B cell (primary cell): ENCODE data around the gene MILR1. TPM values are rescaled to one million over a fixed set of nuclear protein-coding genes. Genes with fewer than 3 reads are reported as not detected.

Source experiments
- ATAC-seq: fragments of 200-7000 bp; cut with Tn5 transposase; one replicate; pipeline ENCODE4 v1.10.0; 2021; ENCODE audit warnings: low read depth, mild to moderate bottlenecking, moderate number of reproducible peaks, moderate library complexity
- CTCF ChIA-PET: fragments of 350-600 bp; sonication (Branson Sonifier 250); formaldehyde crosslinking; loops from one replicate; lab custom pipeline; 2021; ENCODE audit warnings: antibody characterized with exemption, inconsistent platforms; lab: Charles Lee
- POLR2A ChIA-PET: fragments of 350-600 bp; sonication (Branson Sonifier 250); formaldehyde crosslinking; loops from one replicate; lab custom pipeline; 2021; ENCODE audit warnings: antibody characterized with exemption; lab: Charles Lee
- DNase-seq: peaks from one replicate; pipeline ENCODE4 v3.0.0; 2013
- H2AFZ ChIP-seq: 2 replicates; pipeline ENCODE4 v1.6.1; 2012; ENCODE audit warnings: mild to moderate bottlenecking, low read depth, low read length; ENCODE audit not compliant: insufficient read depth, poor library complexity, severe bottlenecking
- H3K27ac ChIP-seq, 2 donors: 1 replicate in 1 of 2; 2 replicates in 1 of 2; pipeline ENCODE4 v1.5.1; 2012 to 2013; ENCODE audit warnings: low read length in 2 of 2, mild to moderate bottlenecking in 2 of 2, moderate library complexity in 1 of 2
- H3K27me3 ChIP-seq, 4 experiments: fragments of 200-600 bp in 1 of 4; sonication (generic) in 1 of 4; replicated peaks in 1 of 4; 1 replicate in 2 of 4; 2 replicates in 2 of 4; pipeline versions ENCODE4 v1.6.1 to v1.7.0; 2013 to 2016; ENCODE audit warnings: low read length in 3 of 4, mild to moderate bottlenecking in 2 of 4, mixed read lengths in 1 of 4, moderate library complexity in 1 of 4; ENCODE audit not compliant: insufficient read depth in 4 of 4, control insufficient read depth in 3 of 4; ENCODE audit errors: control extremely low read depth in 1 of 4
- H3K36me3 ChIP-seq, 2 experiments: replicated peaks in 1 of 2; 1 replicate in 1 of 2; 2 replicates in 1 of 2; pipeline versions ENCODE4 v1.6.1 to v1.7.1; 2013; ENCODE audit warnings: low read length in 1 of 2; ENCODE audit not compliant: insufficient read depth in 2 of 2, control insufficient read depth in 1 of 2; ENCODE audit errors: control extremely low read depth in 1 of 2, extremely low read depth in 1 of 2
- H3K4me1 ChIP-seq, 2 donors: fragments of 200-600 bp in 1 of 2; sonication (generic) in 1 of 2; 1 replicate in 1 of 2; 2 replicates in 1 of 2; pipeline versions ENCODE4 v1.5.1 to v1.6.1; 2013 to 2017; ENCODE audit warnings: low read length in 2 of 2; ENCODE audit not compliant: control insufficient read depth in 2 of 2, insufficient read depth in 2 of 2
- H3K4me2 ChIP-seq: replicated peaks from 2 replicates; pipeline ENCODE3; 2012; ENCODE audit warnings: mild to moderate bottlenecking, low read depth, low read length; ENCODE audit not compliant: poor library complexity, severe bottlenecking
- H3K4me3 ChIP-seq, 5 experiments: fragments of 200-600 bp in 1 of 5; sonication (generic) in 1 of 5; 1 replicate in 3 of 5; 2 replicates in 2 of 5; pipeline versions ENCODE4 v1.5.1 to v1.7.0; 2011 to 2016; ENCODE audit warnings: low read length in 4 of 5, mild to moderate bottlenecking in 4 of 5, low read depth in 2 of 5, control low read depth in 1 of 5, moderate library complexity in 1 of 5; ENCODE audit not compliant: insufficient read depth in 1 of 5; ENCODE audit errors: control extremely low read depth in 1 of 5, extremely low read depth in 1 of 5
- H3K79me2 ChIP-seq: fragments of 200-600 bp; sonication (generic); one replicate; pipeline ENCODE4 v1.6.0; 2016; ENCODE audit warnings: low read length; ENCODE audit not compliant: control insufficient read depth, insufficient read depth
- H3K9ac ChIP-seq: fragments of 200-600 bp; sonication (generic); 2 replicates; pipeline ENCODE4 v1.6.1; 2017; ENCODE audit warnings: mild to moderate bottlenecking, low read length, moderate library complexity
- H3K9me3 ChIP-seq, 3 donors: one replicate each; pipeline versions ENCODE4 v1.6.1 to v1.7.1; 2013; ENCODE audit warnings: low read length in 2 of 3; ENCODE audit not compliant: control insufficient read depth in 2 of 3, insufficient read depth in 1 of 3; ENCODE audit errors: control extremely low read depth in 1 of 3
- H4K20me1 ChIP-seq: 2 replicates; pipeline ENCODE4 v1.6.0; 2012; ENCODE audit warnings: mild to moderate bottlenecking, low read length; ENCODE audit not compliant: insufficient read depth, control insufficient read depth, poor library complexity, severe bottlenecking
- H3K27ac Mint-ChIP-seq: one replicate; pipeline ENCODE4 v1.8.0; 2021; ENCODE audit warnings: mixed read lengths
- H3K27me3 Mint-ChIP-seq: one replicate; pipeline ENCODE4 v1.8.0; 2021; ENCODE audit warnings: mixed read lengths
- H3K4me1 Mint-ChIP-seq: one replicate; pipeline ENCODE4 v1.8.0; 2021; ENCODE audit warnings: mixed read lengths
- H3K4me3 Mint-ChIP-seq: one replicate; pipeline ENCODE4 v1.8.0; 2021; ENCODE audit warnings: mixed read lengths
- H3K9me3 Mint-ChIP-seq: one replicate; pipeline ENCODE4 v1.8.0; 2022; ENCODE audit warnings: mixed read lengths; ENCODE audit not compliant: insufficient read depth
- CTCF ChIP-seq: fragments of 200-600 bp; IDR thresholded peaks from one replicate; pipeline ENCODE4 v1.8.0; 2022; ENCODE audit warnings: antibody characterized with exemption, mild to moderate bottlenecking
- EZH2 ChIP-seq: IDR thresholded peaks from 2 replicates; pipeline ENCODE4 v1.6.1; 2012; ENCODE audit warnings: borderline replicate concordance, low read depth, mild to moderate bottlenecking, moderate library complexity, low read length; ENCODE audit not compliant: insufficient read depth, poor library complexity, severe bottlenecking
- WGBS: methylation state at CpG from one replicate; pipeline ENCODE4 v1.1.5; 2013; ENCODE audit warnings: missing lambda C conversion rate; ENCODE audit not compliant: insufficient coverage; 5-methylcytosine and 5-hydroxymethylcytosine counted together
- intact Hi-C: fragments of 100-400 bp; cut with micrococcal nuclease; formaldehyde crosslinking; loops from one replicate; pipeline ENCODE4 v1.10.0; 2022
- polyA plus RNA-seq: library from polyadenylated mRNA; depleted of rRNA; stranded (reverse); fragments of >200 nt; gene quantifications from 2 replicates; pipeline ENCODE4 v1.2.3, GENCODE V29; 2012
- total RNA-seq, 2 donors: library from RNA; stranded (reverse); fragments of 120-200 nt in 1 of 2; gene quantifications; 1 replicate in 1 of 2; 2 replicates in 1 of 2; pipeline versions ENCODE4 v1.2.3 to v1.2.4, GENCODE V29; 2013 to 2022

MILR1 gene
- total and polyA plus RNA-seq, 2 donors (not counting 1 experiment from before 2014, with no cell fraction given): 9.4 to 38.0 TPM

GRCh38 chr17:64455993-64456885 is 7.3 kb downstream of the MILR1 start:
- peaks cover 44 to 58% of the 10 kb centered on the region in 2 donors for H3K4me1 ChIP-seq
- no peaks in the 10 kb centered on the region for H3K27me3 ChIP-seq
- ChIA-PET POLR2A (interaction anchor here (0.9 to 2.1 kb wide), 4 partner anchors 13 to 50 kb away, joined by 3 to 18 read pairs (median 5); partner anchors contain the start of genes CEP95, DDX5 and POLG2), CTCF (interaction anchor here (0.6 to 3.1 kb wide), 3 partner anchors 19 to 153 kb away, joined by 3 to 31 read pairs (median 5); no protein-coding TSS in a partner anchor)
- Mint-ChIP-seq H3K4me3 (peak overlapping the region; percentile 70), H3K27ac (peak overlapping the region; percentile 83), H3K4me1 (peaks cover 54% of the 10 kb centered on the region), H3K27me3 (no peaks in the 10 kb centered on the region), H3K9me3 (no peaks in the 10 kb centered on the region)
- H3K4me3 ChIP-seq: peak overlapping the region in 3 of 5 experiments; percentile 3 to 34 (median 18)
- no peaks in the 10 kb centered on the region for H4K20me1 ChIP-seq
- intact Hi-C loops: no loop called here
- TF ChIP-seq CTCF (no peak), EZH2 (no peak)
- peak; percentile 82 for ATAC-seq
- peaks cover 0 to 31% of the 10 kb centered on the region in 2 experiments for H3K36me3 ChIP-seq
- DNase-seq: peak; percentile 72
- H3K9ac ChIP-seq: peak overlapping the region; percentile 37
- WGBS: 17% methylated on average over 2 of the region's 8 CpGs
- peaks cover 0 to 3% (median 0%) of the 10 kb centered on the region in 3 donors for H3K9me3 ChIP-seq
- H3K4me2 ChIP-seq: peak overlapping the region; percentile 66
- H2AFZ ChIP-seq: no peak overlapping the region
- H3K79me2 ChIP-seq: peaks cover 78% of the 10 kb centered on the region
- H3K27ac ChIP-seq: peak overlapping the region; percentile 68 to 81
